DOHH2 (cell line): ENCODE measurements around the gene TMEM200A.

ENCODE experiments used
- EZH2phosphoT487 ChIP-seq: fragments of 200-600 bp; sonication (generic); IDR thresholded peaks from 2 replicates; pipeline ENCODE4 v1.6.1; 2017; ENCODE audit warnings: borderline replicate concordance, mild to moderate bottlenecking, antibody characterized with exemption, low read length, moderate library complexity, mixed read lengths
- TF ChIP-seq, protein P1 (sequence below): fragments of 200-600 bp; sonication (generic); IDR thresholded peaks from one replicate; pipeline ENCODE4 v1.5.1; 2014; ENCODE audit warnings: antibody characterized with exemption, mild to moderate bottlenecking, low read depth, low read length; ENCODE audit not compliant: poor library complexity, severe bottlenecking

DNA sequence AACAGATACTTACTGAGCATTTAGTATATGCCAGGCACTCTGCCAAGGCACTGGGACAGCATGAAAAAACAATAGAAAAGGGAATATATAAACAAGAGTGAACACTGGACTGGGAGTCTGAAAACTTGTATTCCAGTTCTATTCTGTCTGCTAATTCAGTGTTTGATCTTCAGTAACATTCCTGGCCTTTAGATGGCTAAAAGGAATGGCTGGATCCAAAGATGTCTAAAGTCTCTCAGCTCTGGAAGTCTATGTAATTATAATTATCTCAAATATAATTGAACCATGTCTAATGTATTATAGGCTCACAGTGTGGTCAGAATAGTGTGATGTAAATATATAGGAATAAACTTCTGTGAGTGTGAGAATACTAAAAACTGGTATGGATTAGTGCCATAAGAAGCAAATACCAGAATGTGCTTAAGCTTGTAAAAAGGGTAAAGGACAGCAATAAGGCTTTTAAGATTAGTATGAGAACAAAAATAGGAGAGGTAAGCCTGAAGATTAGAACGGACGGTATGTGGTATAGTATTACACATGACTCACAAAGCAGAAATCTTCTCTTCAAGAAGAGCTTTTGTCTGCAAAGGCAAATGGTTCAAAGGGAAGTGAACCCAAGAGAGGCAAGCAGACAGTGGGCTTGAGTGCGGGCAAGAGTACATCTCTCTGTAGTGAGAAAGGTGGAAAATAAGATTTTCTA is 68.5 kb downstream of the TMEM200A start:
- TF ChIP-seq, protein P1, sequence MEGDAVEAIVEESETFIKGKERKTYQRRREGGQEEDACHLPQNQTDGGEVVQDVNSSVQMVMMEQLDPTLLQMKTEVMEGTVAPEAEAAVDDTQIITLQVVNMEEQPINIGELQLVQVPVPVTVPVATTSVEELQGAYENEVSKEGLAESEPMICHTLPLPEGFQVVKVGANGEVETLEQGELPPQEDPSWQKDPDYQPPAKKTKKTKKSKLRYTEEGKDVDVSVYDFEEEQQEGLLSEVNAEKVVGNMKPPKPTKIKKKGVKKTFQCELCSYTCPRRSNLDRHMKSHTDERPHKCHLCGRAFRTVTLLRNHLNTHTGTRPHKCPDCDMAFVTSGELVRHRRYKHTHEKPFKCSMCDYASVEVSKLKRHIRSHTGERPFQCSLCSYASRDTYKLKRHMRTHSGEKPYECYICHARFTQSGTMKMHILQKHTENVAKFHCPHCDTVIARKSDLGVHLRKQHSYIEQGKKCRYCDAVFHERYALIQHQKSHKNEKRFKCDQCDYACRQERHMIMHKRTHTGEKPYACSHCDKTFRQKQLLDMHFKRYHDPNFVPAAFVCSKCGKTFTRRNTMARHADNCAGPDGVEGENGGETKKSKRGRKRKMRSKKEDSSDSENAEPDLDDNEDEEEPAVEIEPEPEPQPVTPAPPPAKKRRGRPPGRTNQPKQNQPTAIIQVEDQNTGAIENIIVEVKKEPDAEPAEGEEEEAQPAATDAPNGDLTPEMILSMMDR, result no peak
- TF ChIP-seq EZH2phosphoT487, result no peak
